Hypothalamus (tissue), 51 donors: ENCODE measurements around the gene ACTR10.
"Not testable (repeated sequence)": the region's sequence is repeated elsewhere in the genome, so short reads cannot be mapped to it uniquely, and the experiment has no call there.

Experiments
- DNase-seq, 51 donors: peaks; one replicate each; lab custom pipeline; 2025; lab: John Stamatoyannopoulos, UW

ACTR10 gene

DNA sequence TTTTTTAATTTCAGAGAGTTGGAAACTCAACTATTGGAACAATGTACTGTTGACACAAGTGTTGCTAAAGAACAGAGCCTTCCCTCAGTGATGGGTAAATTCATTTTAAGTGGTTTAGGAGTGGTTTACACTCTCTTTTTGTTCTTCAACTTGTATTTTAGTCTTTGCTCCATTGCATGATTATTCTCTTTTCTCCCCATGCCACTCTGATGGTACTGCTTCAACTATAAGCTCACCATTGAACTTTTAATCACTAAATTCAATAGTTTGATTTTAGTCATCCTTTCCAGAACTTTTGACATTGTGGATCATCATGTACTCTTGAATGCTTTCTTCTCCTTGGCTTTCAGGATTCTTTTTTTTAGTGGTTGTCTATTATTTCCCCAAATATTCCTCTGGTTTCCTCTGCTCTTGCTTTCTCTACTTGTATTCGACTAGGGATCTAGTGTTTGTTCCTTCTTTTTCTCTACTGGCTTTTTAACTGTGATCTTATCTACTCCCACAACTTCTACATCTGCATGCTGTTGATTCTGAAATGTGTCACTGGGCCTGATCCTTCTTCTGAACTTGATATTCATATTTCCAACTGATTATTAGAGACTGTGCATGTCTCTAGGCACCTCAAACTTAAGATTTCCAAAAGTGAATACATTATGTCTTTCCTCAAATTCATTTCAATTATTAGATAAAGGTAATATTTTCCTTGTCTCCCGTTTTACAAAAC is 15.4 kb downstream of the ACTR10 start:
- DNase-seq: no peak

- DNase-seq: no peak
Observed at GRCh38 chr14:58216544-58216943, 16.6 kb downstream of the ACTR10 start.

GRCh38 chr14:58227096-58227819 is 27.3 kb downstream of the ACTR10 start:
- no peak for DNase-seq

DNA sequence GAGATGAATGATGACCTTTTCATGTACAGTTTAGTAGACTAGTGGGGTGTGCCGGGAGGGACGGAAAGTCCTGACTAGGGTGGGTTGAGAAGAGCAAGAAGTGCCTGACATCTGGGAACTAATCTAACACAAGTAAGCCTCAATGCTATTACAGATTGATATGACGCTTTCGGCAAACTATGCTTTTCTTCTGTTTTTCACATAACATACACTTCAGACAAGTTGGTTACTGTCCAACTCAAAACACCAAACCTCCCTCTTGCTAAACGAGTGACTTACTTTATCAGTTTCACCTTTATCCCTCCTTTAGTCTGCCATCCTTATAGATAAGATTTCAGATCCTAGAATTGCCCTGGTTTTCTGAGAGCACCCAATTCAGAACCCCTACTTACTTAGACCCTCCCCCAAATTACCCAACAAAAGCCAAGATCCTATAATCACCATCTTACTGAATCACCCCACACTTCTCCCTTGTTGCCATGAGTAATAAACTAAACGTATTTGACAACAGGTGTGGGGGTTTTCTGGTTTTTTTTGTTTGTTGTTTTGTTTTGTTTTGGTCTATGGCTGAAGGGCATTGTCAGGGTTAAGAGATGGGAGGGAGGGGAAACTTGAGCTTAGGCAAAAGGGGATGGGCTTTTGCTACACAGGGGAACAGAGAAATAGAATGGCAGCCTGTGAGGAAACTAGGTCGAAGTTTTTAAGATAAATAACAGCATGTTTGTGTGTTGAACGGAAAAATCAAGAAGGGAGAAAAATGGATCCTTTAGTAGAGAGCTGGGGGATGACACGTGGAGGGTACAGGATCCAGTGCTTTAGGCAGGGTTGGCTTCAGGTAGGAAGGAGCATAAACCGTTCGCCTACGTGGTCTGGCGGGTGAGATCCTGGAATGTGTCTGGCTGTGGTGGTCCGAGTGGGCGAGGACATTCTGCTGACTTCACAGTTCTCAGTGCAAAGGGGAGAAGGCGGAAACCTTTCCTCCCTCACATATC is 38.6 kb downstream of the ACTR10 start:
- peak in 10 of 51 donors; percentile 1 to 39 (median 6) for DNase-seq

GRCh38 chr14:58239244-58240195 is 39.6 kb downstream of the ACTR10 start:
- DNase-seq: peak in 48 of 51 donors; percentile 5 to 87 (median 44)

- peak in 2 of 51 donors; percentile 16 to 57 for DNase-seq
Observed at GRCh38 chr14:58243790-58244555, 44.0 kb downstream of the ACTR10 start.

- DNase-seq: peak; percentile 81 to 99 (median 95)
Observed at GRCh38 chr14:58244556-58245387, 44.8 kb downstream of the ACTR10 start, which contains the start of gene PSMA3. TSS of gene PSMA3 (plus strand) at chr14:58244843. CDS start at chr14:58244921, 78 bp downstream.

DNA sequence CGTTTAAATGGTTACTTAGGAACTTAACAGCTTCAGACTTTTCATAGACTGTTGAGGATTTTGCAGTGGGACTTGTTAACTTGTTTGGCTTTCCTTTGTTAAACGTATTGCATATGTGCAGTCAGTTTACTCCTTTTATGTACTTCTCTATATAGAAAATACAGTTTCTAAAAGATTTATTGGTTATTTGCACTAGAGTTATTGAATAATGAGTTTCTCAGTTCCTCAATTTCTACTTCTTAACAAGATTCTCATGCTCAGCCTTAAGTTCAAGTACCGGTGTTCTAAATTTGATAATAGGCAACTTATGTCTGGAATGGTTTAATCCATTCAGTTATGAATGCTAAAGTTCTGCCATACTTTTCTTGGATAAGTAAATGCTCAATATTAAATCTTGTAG is 45.6 kb downstream of the ACTR10 start:
- no peak for DNase-seq

- DNase-seq: no peak
Observed at GRCh38 chr14:58249611-58250010, 49.7 kb downstream of the ACTR10 start.

DNA sequence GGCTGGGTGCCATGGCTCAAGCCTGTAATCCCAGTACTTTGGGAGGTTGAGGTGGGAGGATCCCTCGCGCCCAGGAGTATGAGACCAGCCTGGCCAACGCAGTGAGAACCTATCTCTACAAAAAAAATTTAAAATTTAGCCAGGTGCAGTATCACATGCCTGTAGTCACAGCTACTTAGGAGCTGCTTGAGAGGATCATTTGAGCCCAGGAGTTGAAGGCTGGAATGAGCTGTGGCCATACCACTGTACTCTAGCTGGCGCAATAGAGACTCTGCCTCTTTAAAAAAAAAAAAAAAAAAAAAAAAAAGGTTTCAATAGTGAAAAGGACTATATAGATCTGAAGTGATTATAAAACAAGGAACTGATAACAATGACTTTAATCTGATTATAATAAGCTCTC is 58.2 kb downstream of the ACTR10 start:
- no peak for DNase-seq

DNA sequence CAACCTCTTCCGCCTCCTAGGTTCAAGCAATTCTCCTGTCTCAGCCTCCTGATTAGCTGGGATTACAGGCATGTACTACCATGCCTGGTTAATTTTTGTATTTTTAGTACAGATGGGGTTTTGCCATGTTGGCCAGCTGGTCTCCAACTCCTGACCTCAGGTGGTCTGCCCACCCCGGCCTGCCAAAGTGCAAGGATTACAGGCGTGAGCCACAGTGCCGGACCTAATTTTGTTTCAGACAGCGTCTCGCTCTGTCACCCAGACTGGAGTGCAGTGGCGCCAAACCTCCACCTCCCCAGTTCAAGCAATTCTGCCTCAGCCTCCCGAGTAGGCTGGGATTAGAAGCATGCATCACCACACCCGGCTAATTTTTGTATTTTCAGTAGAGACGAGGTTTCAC is 62.1 kb downstream of the ACTR10 start:
- not testable (repeated sequence) for DNase-seq

DNA sequence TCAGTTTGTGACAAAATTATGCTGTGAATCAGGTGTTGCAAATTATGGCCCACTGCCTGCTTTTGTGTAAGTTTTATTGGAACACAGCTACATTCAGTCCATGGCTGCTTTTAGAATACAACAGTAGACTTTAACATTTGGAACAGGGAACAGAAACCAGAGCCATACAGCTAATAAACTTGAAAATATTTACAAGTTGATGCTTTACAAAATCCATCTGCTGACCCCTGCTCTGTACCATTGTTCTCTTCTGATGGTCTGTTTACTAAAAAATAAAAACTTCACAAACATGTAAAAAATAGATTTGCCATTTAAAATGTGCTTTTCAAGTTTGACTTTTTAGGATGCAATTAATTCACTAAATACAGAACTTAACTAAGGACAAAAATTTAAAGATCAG is 65.5 kb downstream of the ACTR10 start:
- no peak for DNase-seq

- no peak for DNase-seq
Observed at GRCh38 chr14:58270628-58271027, 70.7 kb downstream of the ACTR10 start.

- no peak for DNase-seq
Observed at GRCh38 chr14:58272588-58273372, 72.8 kb downstream of the ACTR10 start.

- no peak for DNase-seq
Observed at GRCh38 chr14:58274881-58275280, 74.9 kb downstream of the ACTR10 start.

DNA sequence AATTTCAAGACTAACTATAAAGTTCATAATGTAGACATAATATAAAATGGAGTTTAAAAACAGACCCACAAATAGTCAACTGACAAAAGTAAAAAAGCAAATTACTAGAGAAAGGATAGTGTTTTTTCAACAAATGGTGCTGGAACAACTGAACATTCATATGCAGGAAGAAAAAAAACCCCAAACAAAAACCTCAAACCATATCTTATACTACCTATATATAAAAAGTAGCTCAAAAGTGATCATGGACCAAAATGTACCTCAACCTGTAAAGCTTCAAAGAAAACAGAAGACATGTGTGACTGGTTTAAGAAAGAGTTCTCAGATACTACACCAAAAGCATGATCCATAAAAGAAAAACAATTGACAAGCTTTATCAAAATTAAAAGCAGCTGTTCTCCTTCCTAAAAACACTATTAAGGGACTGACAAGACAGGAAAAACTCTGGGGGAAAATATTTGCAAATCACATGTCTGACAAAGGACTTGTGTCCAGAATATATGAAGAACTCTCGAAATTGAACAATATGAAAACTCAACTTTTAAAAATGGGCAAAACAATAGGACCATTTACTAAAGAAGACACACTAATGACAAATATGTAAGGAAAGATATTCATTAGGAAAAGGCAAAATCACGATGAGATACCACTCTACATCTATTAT is 75.7 kb downstream of the ACTR10 start:
- no peak for DNase-seq

DNA sequence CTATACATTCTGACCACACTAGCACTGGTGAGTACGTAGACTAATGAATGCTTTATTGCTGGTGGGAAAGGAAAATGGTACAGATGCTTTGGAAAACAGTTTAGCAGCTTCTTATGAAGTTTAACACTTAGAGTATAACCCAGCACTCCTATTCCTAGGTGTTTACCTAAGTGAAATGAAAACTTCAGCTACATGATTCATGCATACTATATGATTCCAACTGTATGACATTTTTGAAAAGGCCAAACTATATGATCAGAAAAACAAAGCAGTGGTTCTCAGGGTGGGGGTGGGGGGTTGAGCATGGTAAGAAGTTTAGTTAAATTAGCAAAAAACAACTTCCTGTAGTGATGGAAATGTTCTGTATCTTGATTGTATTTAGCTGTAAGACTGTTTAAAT is 76.3 kb downstream of the ACTR10 start:
- DNase-seq: no peak
